Progenitor cell of endocrine pancreas (in vitro differentiated cells): ENCODE data around the gene CTDSPL. TPM values are rescaled to one million over a fixed set of nuclear protein-coding genes. Genes with fewer than 3 reads are reported as not detected.
A peak's percentile ranks its signal among the peaks of the same experiment; 100 is the strongest.

ENCODE experiments used
- DNase-seq: peaks from one replicate; pipeline ENCODE4 v3.0.0; 2021; ENCODE audit warnings: low spot score; ENCODE audit not compliant: unreplicated experiment
- H3K27ac Mint-ChIP-seq: 2 replicates; pipeline ENCODE4 v1.8.0; 2021; ENCODE audit warnings: mild to moderate bottlenecking, moderate library complexity, mixed read lengths
- H3K27me3 Mint-ChIP-seq: 2 replicates; pipeline ENCODE4 v1.8.0; 2021; ENCODE audit warnings: mixed read lengths
- H3K36me3 Mint-ChIP-seq: 2 replicates; pipeline ENCODE4 v1.8.0; 2022; ENCODE audit warnings: mixed read lengths; ENCODE audit not compliant: insufficient read depth
- H3K4me1 Mint-ChIP-seq: 2 replicates; pipeline ENCODE4 v1.8.0; 2021; ENCODE audit warnings: low read depth, mixed read lengths
- H3K4me3 Mint-ChIP-seq: 2 replicates; pipeline ENCODE4 v1.8.0; 2021; ENCODE audit warnings: low read depth, mild to moderate bottlenecking, moderate library complexity, mixed read lengths
- H3K9me3 Mint-ChIP-seq: 2 replicates; pipeline ENCODE4 v1.8.0; 2021; ENCODE audit warnings: low read depth, mixed read lengths
- CTCF ChIP-seq: fragments of 200-600 bp; sonication (generic); IDR thresholded peaks from one replicate; pipeline ENCODE4 v1.5.0; 2021; ENCODE audit warnings: antibody characterized with exemption, mild to moderate bottlenecking; ENCODE audit not compliant: unreplicated experiment
- total RNA-seq: library from RNA; stranded (reverse); gene quantifications from 2 replicates; pipeline ENCODE4 v1.2.1, GENCODE V29; 2021

CTDSPL gene
- total RNA-seq, 1 donor from 2014 or later: 53.3 TPM

- H3K4me1 Mint-ChIP-seq: peaks cover 42% of the 10 kb centered on the region
- no peak for TF ChIP-seq CTCF
Measured at GRCh38 chr3:37926611-37927010, 64.9 kb downstream of the CTDSPL start.

DNA sequence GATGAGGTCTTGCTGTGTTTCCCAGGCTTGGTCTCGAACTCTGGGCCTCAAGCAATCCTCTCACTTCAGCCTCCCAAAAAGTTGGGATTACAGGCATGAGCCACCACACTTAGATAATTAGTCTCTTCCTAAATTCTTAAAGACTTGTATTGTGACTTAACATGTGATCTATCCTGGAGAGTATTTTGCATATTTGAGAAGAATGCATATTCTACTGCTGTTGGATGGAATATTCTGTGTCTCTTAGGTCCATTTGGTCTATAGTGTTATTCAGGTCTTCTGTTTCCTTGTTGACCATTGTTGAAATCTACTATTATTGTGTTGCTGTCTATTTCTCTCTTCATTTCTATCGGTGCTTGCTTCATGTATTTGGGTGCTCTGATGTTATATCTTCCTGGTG lies 68.8 kb downstream of the CTDSPL start:
- no peak for DNase-seq
- Mint-ChIP-seq H3K9me3 (peaks cover 13% of the 10 kb centered on the region), H3K27me3 (no peaks in the 10 kb centered on the region), H3K36me3 (peaks cover 15% of the 10 kb centered on the region), H3K27ac (no peak overlapping the region), H3K4me3 (no peak overlapping the region), H3K4me1 (peaks cover 32% of the 10 kb centered on the region)
- TF ChIP-seq CTCF: no peak

More at GRCh38 chr3:37926611-37927010, 64.9 kb downstream of the CTDSPL start:
- Mint-ChIP-seq H3K4me3 (no peak overlapping the region), H3K27me3 (no peaks in the 10 kb centered on the region), H3K36me3 (peaks cover 15% of the 10 kb centered on the region), H3K9me3 (peaks cover 13% of the 10 kb centered on the region), H3K27ac (no peak overlapping the region)
- DNase-seq: no peak

GRCh38 chr3:37932505-37932904 lies 70.8 kb downstream of the CTDSPL start:
- Mint-ChIP-seq H3K4me3 (no peak overlapping the region), H3K9me3 (peaks cover 13% of the 10 kb centered on the region), H3K27ac (no peak overlapping the region), H3K36me3 (peaks cover 15% of the 10 kb centered on the region), H3K27me3 (no peaks in the 10 kb centered on the region), H3K4me1 (peaks cover 44% of the 10 kb centered on the region)
- no peak for TF ChIP-seq CTCF
- DNase-seq: no peak

DNA sequence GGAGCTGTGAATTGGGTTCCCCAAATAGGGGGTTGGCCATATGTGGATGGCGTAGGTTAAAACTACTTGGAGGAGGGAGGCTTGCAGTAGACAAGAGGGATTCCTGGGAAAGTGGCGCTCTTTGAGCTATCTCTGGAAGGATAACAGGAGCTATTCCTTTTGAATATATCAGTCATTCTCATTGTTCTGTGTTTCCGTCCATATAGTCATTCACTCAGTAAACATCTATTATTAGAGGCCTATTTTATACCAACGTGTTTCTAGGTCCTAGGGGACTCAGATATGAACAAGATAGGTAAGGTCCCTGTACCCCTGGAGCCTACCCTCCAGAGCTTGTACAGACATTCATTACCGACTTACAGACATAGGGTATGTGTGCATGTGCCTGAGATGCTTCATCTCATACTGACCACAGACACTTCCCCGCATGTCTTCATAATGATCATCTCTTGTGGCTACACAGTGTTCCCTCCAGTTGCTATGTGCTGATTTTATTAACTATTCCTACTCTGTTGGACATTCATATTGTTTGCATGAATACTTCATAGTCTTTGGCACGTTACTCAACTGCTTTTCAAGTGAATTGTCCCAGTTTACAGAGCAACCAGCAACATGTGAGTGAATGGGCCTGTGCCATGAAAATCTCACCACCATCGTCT lies 73.1 kb downstream of the CTDSPL start:
- Mint-ChIP-seq H3K27me3 (no peaks in the 10 kb centered on the region), H3K9me3 (peaks cover 5% of the 10 kb centered on the region), H3K36me3 (peaks cover 7% of the 10 kb centered on the region), H3K4me3 (no peak overlapping the region), H3K27ac (peak overlapping the region; percentile 26), H3K4me1 (peaks cover 54% of the 10 kb centered on the region)
- DNase-seq: no peak
- no peak for TF ChIP-seq CTCF

DNA sequence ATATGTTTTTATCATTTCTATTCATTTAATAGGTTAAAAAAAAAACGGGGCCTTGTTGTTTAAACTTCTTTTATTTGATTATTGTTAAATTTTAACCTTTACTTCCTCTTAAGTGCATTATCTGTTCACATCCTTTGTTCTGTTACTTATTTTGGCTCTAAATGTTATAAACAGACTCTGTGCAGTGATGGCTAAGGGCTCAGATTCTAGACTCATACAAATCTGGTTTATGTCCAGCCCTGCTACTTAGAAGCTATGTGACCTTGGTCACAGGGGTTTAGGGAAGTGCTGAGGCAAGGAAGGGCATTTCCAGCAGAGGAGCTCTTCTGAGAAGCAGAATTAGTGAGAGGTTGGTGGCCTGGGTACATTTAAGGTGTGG lies 73.6 kb downstream of the CTDSPL start:
- H3K4me1 Mint-ChIP-seq: peaks cover 54% of the 10 kb centered on the region
- H3K27ac Mint-ChIP-seq: peak overlapping the region; percentile 90
- peaks cover 5% of the 10 kb centered on the region for H3K9me3 Mint-ChIP-seq
- peak overlapping the region; percentile 12 for H3K4me3 Mint-ChIP-seq
- H3K27me3 Mint-ChIP-seq: no peaks in the 10 kb centered on the region
- no peak for TF ChIP-seq CTCF
- H3K36me3 Mint-ChIP-seq: peaks cover 7% of the 10 kb centered on the region
- DNase-seq: no peak
